ENCODE measurements around the gene CYBB. TPM values are rescaled to one million over a fixed set of nuclear protein-coding genes. Genes with fewer than 3 reads are reported as not detected.

Gene CYBB
- total and polyA plus RNA-seq, 2 experiments from 2014 or later: 0.06 TPM; not detected in 1

GRCh38 chrX:37846558-37846933 is 66.7 kb downstream of the CYBB start:
- peaks cover 3% of the 10 kb centered on the region; the same call in 1 of the 2 replicates for H3K4me1 ChIP-seq (ENCODE audit: insufficient read depth)
- TF ChIP-seq STAT1 (IDR thresholded peaks at IDR 0.05; ENCODE audit: unreplicated experiment) (no peak), ZNF331 (CRISPR knock-in tag; IDR thresholded peaks at IDR 0.05; ENCODE audit: low read depth) (no peak), EZH2 (IDR thresholded peaks at IDR 0.05; ENCODE audit: low read depth, unreplicated experiment) (no peak), ZNF114 (CRISPR knock-in tag; IDR thresholded peaks at IDR 0.05) (no peak), ZNF462 (CRISPR knock-in tag; IDR thresholded peaks at IDR 0.05) (no peak), EZH2phosphoT487 (IDR thresholded peaks at IDR 0.05; ENCODE audit: unreplicated experiment) (no peak), ETS1 (IDR thresholded peaks at IDR 0.05) (no peak), NANOG (IDR thresholded peaks at IDR 0.05; ENCODE audit: borderline replicate concordance) (no peak), JUNB (IDR thresholded peaks at IDR 0.05; ENCODE audit: unreplicated experiment) (no peak), REST (IDR thresholded peaks at IDR 0.05; ENCODE audit: unreplicated experiment) (no peak), POLR2AphosphoS5 (IDR thresholded peaks at IDR 0.05; ENCODE audit: low read depth) (no peak)
- TF ChIP-seq, protein P1, sequence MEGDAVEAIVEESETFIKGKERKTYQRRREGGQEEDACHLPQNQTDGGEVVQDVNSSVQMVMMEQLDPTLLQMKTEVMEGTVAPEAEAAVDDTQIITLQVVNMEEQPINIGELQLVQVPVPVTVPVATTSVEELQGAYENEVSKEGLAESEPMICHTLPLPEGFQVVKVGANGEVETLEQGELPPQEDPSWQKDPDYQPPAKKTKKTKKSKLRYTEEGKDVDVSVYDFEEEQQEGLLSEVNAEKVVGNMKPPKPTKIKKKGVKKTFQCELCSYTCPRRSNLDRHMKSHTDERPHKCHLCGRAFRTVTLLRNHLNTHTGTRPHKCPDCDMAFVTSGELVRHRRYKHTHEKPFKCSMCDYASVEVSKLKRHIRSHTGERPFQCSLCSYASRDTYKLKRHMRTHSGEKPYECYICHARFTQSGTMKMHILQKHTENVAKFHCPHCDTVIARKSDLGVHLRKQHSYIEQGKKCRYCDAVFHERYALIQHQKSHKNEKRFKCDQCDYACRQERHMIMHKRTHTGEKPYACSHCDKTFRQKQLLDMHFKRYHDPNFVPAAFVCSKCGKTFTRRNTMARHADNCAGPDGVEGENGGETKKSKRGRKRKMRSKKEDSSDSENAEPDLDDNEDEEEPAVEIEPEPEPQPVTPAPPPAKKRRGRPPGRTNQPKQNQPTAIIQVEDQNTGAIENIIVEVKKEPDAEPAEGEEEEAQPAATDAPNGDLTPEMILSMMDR (conservative IDR thresholded peaks at IDR 0.05; ENCODE audit: low read depth in 2 of 2): no peak
- H3K36me3 ChIP-seq (ENCODE audit: insufficient read depth): no peaks in the 10 kb centered on the region
- H3K9me2 ChIP-seq (ENCODE audit: insufficient read depth): no peaks in the 10 kb centered on the region
- Mint-ChIP-seq H3K9me3 (no peaks in the 10 kb centered on the region), H3K27ac (no peak overlapping the region), H3K4me3 (peak overlapping the region; percentile 58), H3K4me1 (no peaks in the 10 kb centered on the region), H3K36me3 (ENCODE audit: low read depth) (no peaks in the 10 kb centered on the region), H3K27me3 (ENCODE audit: insufficient read depth, low read depth, poor library complexity) (no peaks in the 10 kb centered on the region)
- no peak for DNase-seq (ENCODE audit: low spot score)
- H2AFZ ChIP-seq: no peak overlapping the region
- no peaks in the 10 kb centered on the region for H4K20me1 ChIP-seq (replicated peaks; ENCODE audit: insufficient read depth)
- H3K4me2 ChIP-seq: peak overlapping the region; percentile 74
- H3K27me3 ChIP-seq (ENCODE audit: insufficient read depth): no peaks in the 10 kb centered on the region
- peak overlapping the region; percentile 58 for H3K4me3 ChIP-seq
- H3K27ac ChIP-seq (ENCODE audit: low read depth): no peak overlapping the region
- no peak for ATAC-seq
- H3K79me2 ChIP-seq (replicated peaks; ENCODE audit: insufficient read depth): no peaks in the 10 kb centered on the region
- no peaks in the 10 kb centered on the region for H3F3A ChIP-seq (replicated peaks; ENCODE audit: low read depth)
